Testis (tissue), 2 donors: ENCODE data around the gene SKI.

Experiments
- POLR2A ChIP-seq: fragments of 450-650 bp; IDR thresholded peaks from one replicate; pipeline ENCODE4 v1.6.1; 2017; ENCODE audit warnings: antibody characterized with exemption, mild to moderate bottlenecking, moderate library complexity
- TF ChIP-seq, protein P1 (sequence below), 3 experiments: fragments of 450-650 bp in 2 of 3; fragments of 200-600 bp in 1 of 3; sonication (generic) in 1 of 3; IDR thresholded peaks; one replicate each; pipeline ENCODE4 v1.5.1; 2016 to 2019; ENCODE audit warnings: antibody characterized with exemption in 3 of 3, mild to moderate bottlenecking in 2 of 3, moderate library complexity in 1 of 3

GRCh38 chr1:2204415-2205190 is 23.5 kb upstream of the SKI start:
- TF ChIP-seq, protein P1, sequence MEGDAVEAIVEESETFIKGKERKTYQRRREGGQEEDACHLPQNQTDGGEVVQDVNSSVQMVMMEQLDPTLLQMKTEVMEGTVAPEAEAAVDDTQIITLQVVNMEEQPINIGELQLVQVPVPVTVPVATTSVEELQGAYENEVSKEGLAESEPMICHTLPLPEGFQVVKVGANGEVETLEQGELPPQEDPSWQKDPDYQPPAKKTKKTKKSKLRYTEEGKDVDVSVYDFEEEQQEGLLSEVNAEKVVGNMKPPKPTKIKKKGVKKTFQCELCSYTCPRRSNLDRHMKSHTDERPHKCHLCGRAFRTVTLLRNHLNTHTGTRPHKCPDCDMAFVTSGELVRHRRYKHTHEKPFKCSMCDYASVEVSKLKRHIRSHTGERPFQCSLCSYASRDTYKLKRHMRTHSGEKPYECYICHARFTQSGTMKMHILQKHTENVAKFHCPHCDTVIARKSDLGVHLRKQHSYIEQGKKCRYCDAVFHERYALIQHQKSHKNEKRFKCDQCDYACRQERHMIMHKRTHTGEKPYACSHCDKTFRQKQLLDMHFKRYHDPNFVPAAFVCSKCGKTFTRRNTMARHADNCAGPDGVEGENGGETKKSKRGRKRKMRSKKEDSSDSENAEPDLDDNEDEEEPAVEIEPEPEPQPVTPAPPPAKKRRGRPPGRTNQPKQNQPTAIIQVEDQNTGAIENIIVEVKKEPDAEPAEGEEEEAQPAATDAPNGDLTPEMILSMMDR (IDR thresholded peaks at IDR 0.05), result no peak
- TF ChIP-seq POLR2A, result no peak
